HepG2 (cell line): Measurements from ENCODE around the gene EWSR1. TPM values are rescaled to one million over a fixed set of nuclear protein-coding genes. Genes with fewer than 3 reads are reported as not detected.

Source experiments
- BRCA1 ChIP-seq: sonication (generic); formaldehyde crosslinking; IDR thresholded peaks from 2 replicates; pipeline ENCODE4 v1.4.0; 2020; ENCODE audit warnings: missing genetic modification reagents
- ETV5 ChIP-seq: IDR thresholded peaks from 2 replicates; pipeline ENCODE4 v1.6.1; 2018; ENCODE audit warnings: missing biosample characterization, missing genetic modification reagents, inconsistent platforms, borderline replicate concordance
- FOXO4 ChIP-seq: sonication (generic); formaldehyde crosslinking; conservative IDR thresholded peaks from 2 replicates; pipeline ENCODE4 v1.8.1; 2023; ENCODE audit warnings: missing genetic modification reagents
- HIVEP1 ChIP-seq: sonication (generic); formaldehyde crosslinking; IDR thresholded peaks from 2 replicates; pipeline ENCODE4 v1.4.0; 2020; ENCODE audit warnings: mild to moderate bottlenecking, missing genetic modification reagents
- KAT7 ChIP-seq: IDR thresholded peaks from 2 replicates; pipeline ENCODE4 v1.6.1; 2018; ENCODE audit warnings: borderline replicate concordance, missing compliant biosample characterization
- MBNL3 ChIP-seq: fragments of 250-450 bp; sonication (Bioruptor Pico); conservative IDR thresholded peaks from 2 replicates; pipeline ENCODE4 v1.8.0; 2022; ENCODE audit warnings: mild to moderate bottlenecking, inconsistent platforms
- POGK ChIP-seq: sonication (generic); formaldehyde crosslinking; conservative IDR thresholded peaks from 2 replicates; pipeline ENCODE4 v1.8.0; 2022; ENCODE audit warnings: mild to moderate bottlenecking, moderate library complexity, missing genetic modification reagents
- RBM22 ChIP-seq: fragments of 200-400 bp; formaldehyde crosslinking; optimal IDR thresholded peaks from 2 replicates; pipeline ENCODE3; 2017; ENCODE audit warnings: mild to moderate bottlenecking, low read length, moderate library complexity
- RFX1 ChIP-seq: fragments of 450-650 bp; IDR thresholded peaks from 2 replicates; pipeline ENCODE4 v1.6.1; 2017
- SMARCC2 ChIP-seq: fragments of 450-650 bp; IDR thresholded peaks from 2 replicates; pipeline ENCODE4 v1.6.1; 2017; ENCODE audit warnings: antibody characterized with exemption, mild to moderate bottlenecking
- SMYD3 ChIP-seq: sonication (generic); formaldehyde crosslinking; IDR thresholded peaks from 2 replicates; pipeline ENCODE4 v1.8.1; 2023; ENCODE audit warnings: mild to moderate bottlenecking, missing genetic modification reagents
- THAP7 ChIP-seq: sonication (generic); formaldehyde crosslinking; IDR thresholded peaks from 2 replicates; pipeline ENCODE4 v1.8.1; 2023; ENCODE audit warnings: mild to moderate bottlenecking, missing genetic modification reagents
- ZNF234 ChIP-seq: sonication (generic); formaldehyde crosslinking; conservative IDR thresholded peaks from 2 replicates; pipeline ENCODE4 v1.5.1; 2020; ENCODE audit warnings: mild to moderate bottlenecking, missing genetic modification reagents
- ZNF235 ChIP-seq: sonication (generic); formaldehyde crosslinking; IDR thresholded peaks from 2 replicates; pipeline ENCODE4 v1.8.1; 2023; ENCODE audit warnings: mild to moderate bottlenecking, missing genetic modification reagents, borderline replicate concordance
- ZNF672 ChIP-seq: sonication (generic); formaldehyde crosslinking; IDR thresholded peaks from 2 replicates; pipeline ENCODE4 v1.8.1; 2022; ENCODE audit warnings: missing genetic modification reagents
- polyA plus RNA-seq, 8 experiments: library from polyadenylated mRNA; depleted of rRNA in 3 of 8; stranded (reverse) in 7 of 8; unstranded in 1 of 8; fragments of >200 nt; fragmentation: Illumina TruSeq in 4 of 8; extraction: Trizol in 4 of 8; gene quantifications; 2 replicates each; pipeline versions ENCODE4 v1.2.1 to v1.2.3, GENCODE V29; 2011 to 2016; ENCODE audit warnings: low read depth in 4 of 8, missing spikeins in 1 of 8, mixed read lengths in 1 of 8; ENCODE audit not compliant: insufficient read depth in 1 of 8
- total RNA-seq, 5 experiments: library from RNA; depleted of rRNA; stranded (reverse); fragments of >200 nt; fragmentation: Illumina TruSeq; extraction: Trizol; gene quantifications; 2 replicates each; pipeline ENCODE4 v1.2.3, GENCODE V29; 2016; ENCODE audit warnings: low read depth in 1 of 5
- TF ChIP-seq, protein P1 (sequence below): IDR thresholded peaks from 2 replicates; pipeline ENCODE4 v1.6.1; 2016
- TF ChIP-seq, protein P2 (sequence below): sonication (generic); formaldehyde crosslinking; IDR thresholded peaks from 2 replicates; pipeline ENCODE4 v1.5.0; 2020; ENCODE audit warnings: missing genetic modification reagents
- TF ChIP-seq, protein P3 (sequence below): sonication (generic); formaldehyde crosslinking; IDR thresholded peaks from 2 replicates; pipeline ENCODE4 v1.4.0; 2020; ENCODE audit warnings: missing genetic modification reagents

Gene EWSR1
- total and polyA plus RNA-seq, 2 of the 13 experiments (the other 11 are each of a cell fraction or from before 2014, with no cell fraction given): 211 to 326 TPM

DNA sequence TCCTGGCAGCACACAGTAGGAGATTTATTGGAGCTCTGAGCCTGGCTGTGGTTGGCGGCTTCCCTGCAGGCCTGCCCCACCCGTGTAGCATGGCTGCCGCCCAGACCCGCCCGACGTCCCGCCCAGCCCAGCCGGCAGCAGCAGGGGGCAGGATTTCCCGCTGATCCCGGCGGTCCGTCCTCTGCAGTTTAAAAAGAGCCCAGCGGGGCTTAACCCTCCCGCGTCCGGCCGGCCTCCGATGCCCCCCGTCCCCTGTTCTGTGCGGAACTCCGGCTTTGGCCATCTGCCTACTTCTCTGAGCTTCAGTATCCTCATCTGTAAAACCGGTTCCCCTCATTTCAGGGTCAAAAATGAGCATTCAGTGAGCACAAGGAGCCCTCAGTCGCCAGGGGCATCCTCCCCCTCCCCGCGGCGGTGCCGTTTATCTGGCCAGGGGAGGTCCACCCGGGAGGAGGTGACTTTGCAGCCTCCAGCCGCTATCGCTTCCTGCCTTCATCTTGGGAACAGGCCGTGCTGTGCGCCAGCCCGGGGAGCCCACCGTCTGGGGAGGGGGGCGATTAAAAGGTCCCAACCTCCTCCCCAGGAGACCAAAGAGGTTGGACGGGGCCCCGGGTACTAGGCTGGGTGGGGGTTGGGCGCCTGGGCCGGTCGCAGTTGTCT lies 38.2 kb downstream of the EWSR1 start, which contains the start of gene GAS2L1 (continued):
- TF ChIP-seq ZNF235 (CRISPR knock-in tag): peak; percentile 65; the same call in 1 of the 2 replicates
- no peak for TF ChIP-seq RBM22
- TF ChIP-seq, protein P1, sequence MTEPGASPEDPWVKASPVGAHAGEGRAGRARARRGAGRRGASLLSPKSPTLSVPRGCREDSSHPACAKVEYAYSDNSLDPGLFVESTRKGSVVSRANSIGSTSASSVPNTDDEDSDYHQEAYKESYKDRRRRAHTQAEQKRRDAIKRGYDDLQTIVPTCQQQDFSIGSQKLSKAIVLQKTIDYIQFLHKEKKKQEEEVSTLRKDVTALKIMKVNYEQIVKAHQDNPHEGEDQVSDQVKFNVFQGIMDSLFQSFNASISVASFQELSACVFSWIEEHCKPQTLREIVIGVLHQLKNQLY (CRISPR knock-in tag): no peak
- TF ChIP-seq HIVEP1 (CRISPR knock-in tag): 0 out of 2 replicates have a peak, but pooled peaks have one; percentile 38
- TF ChIP-seq, protein P2, sequence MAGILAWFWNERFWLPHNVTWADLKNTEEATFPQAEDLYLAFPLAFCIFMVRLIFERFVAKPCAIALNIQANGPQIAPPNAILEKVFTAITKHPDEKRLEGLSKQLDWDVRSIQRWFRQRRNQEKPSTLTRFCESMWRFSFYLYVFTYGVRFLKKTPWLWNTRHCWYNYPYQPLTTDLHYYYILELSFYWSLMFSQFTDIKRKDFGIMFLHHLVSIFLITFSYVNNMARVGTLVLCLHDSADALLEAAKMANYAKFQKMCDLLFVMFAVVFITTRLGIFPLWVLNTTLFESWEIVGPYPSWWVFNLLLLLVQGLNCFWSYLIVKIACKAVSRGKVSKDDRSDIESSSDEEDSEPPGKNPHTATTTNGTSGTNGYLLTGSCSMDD: no peak
- TF ChIP-seq BRCA1: no peak
- no peak; the same call in 1 of the 2 replicates for TF ChIP-seq POGK (CRISPR knock-in tag)
- 0 out of 2 replicates have a peak, but pooled peaks have one; percentile 32 for TF ChIP-seq THAP7 (CRISPR knock-in tag)
- peak; percentile 43; the same call in 1 of the 2 replicates for TF ChIP-seq ETV5 (CRISPR knock-in tag)
- TF ChIP-seq, protein P3, sequence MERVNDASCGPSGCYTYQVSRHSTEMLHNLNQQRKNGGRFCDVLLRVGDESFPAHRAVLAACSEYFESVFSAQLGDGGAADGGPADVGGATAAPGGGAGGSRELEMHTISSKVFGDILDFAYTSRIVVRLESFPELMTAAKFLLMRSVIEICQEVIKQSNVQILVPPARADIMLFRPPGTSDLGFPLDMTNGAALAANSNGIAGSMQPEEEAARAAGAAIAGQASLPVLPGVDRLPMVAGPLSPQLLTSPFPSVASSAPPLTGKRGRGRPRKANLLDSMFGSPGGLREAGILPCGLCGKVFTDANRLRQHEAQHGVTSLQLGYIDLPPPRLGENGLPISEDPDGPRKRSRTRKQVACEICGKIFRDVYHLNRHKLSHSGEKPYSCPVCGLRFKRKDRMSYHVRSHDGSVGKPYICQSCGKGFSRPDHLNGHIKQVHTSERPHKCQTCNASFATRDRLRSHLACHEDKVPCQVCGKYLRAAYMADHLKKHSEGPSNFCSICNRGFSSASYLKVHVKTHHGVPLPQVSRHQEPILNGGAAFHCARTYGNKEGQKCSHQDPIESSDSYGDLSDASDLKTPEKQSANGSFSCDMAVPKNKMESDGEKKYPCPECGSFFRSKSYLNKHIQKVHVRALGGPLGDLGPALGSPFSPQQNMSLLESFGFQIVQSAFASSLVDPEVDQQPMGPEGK: peak; percentile 71
- no peak for TF ChIP-seq KAT7 (CRISPR knock-in tag)
- TF ChIP-seq SMARCC2: no peak
- TF ChIP-seq FOXO4: no peak
- TF ChIP-seq ZNF234 (CRISPR knock-in tag): no peak
- TF ChIP-seq SMYD3 (CRISPR knock-in tag): no peak
- no peak for TF ChIP-seq ZNF672
- TF ChIP-seq RFX1: no peak
- no peak for TF ChIP-seq MBNL3 (CRISPR knock-in tag)
